Ascending aorta (tissue), 2 donors: ENCODE results near the gene FRMD4A. TPM values are rescaled to one million over a fixed set of nuclear protein-coding genes. Genes with fewer than 3 reads are reported as not detected.

Experiments used
- DNase-seq, 2 donors: peaks; one replicate each; pipeline ENCODE4 v3.0.0-alpha.2; 2019; ENCODE audit warnings: low spot score in 2 of 2
- H3K27ac ChIP-seq, 2 donors: fragments of 200-600 bp; sonication (generic); one replicate each; pipeline ENCODE4 v1.5.1; 2016 to 2017; ENCODE audit warnings: mild to moderate bottlenecking in 1 of 2
- H3K27me3 ChIP-seq: fragments of 200-600 bp; sonication (generic); one replicate; pipeline ENCODE4 v1.5.1; 2017
- H3K36me3 ChIP-seq, 2 donors: fragments of 200-600 bp; sonication (generic); one replicate each; pipeline ENCODE4 v1.5.1; 2016
- H3K4me1 ChIP-seq, 2 donors: fragments of 200-600 bp; sonication (generic); one replicate each; pipeline ENCODE4 v1.5.1; 2016 to 2017; ENCODE audit warnings: mild to moderate bottlenecking in 1 of 2
- H3K4me3 ChIP-seq, 2 donors: fragments of 200-600 bp; sonication (generic); one replicate each; pipeline ENCODE4 v1.5.1; 2016 to 2017; ENCODE audit warnings: mild to moderate bottlenecking in 1 of 2
- H3K9me3 ChIP-seq, 2 donors: fragments of 200-600 bp; sonication (generic); one replicate each; pipeline ENCODE4 v1.5.1; 2016
- intact Hi-C: fragments of 100-400 bp; cut with DNase I; formaldehyde crosslinking; loops from one replicate; pipeline ENCODE4 v1.15.1; 2023
- total RNA-seq: library from RNA; depleted of rRNA; stranded (reverse); fragments of >200 nt; gene quantifications from one replicate; pipeline ENCODE4 v1.1.0, GENCODE V29; 2016
- TF ChIP-seq, protein P1 (sequence below), 3 experiments: fragments of 200-600 bp in 2 of 3; fragments of 450-650 bp in 1 of 3; sonication (generic) in 2 of 3; IDR thresholded peaks; one replicate each; pipeline ENCODE4 v1.5.1; 2016 to 2019; ENCODE audit warnings: antibody characterized with exemption in 3 of 3, mild to moderate bottlenecking in 1 of 3, moderate library complexity in 1 of 3

The FRMD4A gene
- total RNA-seq, 1 donor from 2014 or later: 108 TPM

DNA sequence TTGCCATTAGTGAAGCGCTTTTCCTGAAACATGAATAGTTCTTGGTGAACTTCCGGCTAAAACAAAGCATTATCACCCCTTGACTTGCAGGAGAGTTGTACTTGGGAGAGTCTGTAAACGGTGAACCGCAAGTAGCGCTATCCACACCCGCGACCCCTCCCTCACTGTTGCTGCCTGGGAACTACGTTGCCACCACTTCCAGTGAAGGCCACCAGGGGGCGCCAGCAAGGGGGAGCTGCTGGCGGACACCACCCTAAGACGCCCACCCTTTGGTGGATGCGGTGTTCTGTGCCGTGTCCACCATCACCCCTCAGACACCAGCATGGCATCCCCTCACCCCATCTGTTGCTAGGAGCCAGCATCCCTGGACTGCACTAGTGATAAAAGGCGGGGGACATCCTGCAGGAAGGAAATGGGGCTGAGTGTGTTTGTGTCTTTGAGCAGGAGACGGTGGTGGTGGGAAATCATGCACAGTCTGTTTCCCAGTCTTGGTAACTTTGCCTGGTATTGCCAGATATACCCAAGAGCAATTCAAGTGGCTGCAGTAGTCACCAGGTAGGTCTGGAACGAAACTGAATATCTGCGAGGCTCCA, 298.2 kb downstream of the FRMD4A start:
- H3K9me3 ChIP-seq: no peaks in the 10 kb centered on the region
- DNase-seq: no peak
- intact Hi-C loops: no loop called here

DNA sequence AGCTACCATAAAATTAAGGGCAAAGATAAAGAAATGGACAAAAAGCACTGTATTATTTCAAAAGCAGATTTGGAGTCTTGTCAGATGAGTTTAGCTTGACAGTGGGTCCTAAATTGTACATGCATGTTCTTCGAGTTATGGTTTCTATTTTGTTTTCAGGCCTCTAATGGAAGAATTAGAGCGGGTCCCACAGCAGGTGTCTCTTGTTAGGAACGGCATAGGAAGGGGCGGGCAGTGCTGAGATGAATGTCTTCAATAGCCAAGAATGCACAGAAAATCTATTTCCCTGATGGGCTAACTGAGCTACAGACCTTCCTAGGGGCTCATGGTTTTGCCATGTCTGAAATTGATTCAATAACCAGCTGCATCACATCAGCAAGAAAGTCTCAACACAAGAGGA, 304.4 kb downstream of the FRMD4A start:
- H3K4me1 ChIP-seq: peaks cover 0 to 6% of the 10 kb centered on the region in 2 donors
- H3K4me3 ChIP-seq: no peak overlapping the region
- TF ChIP-seq, protein P1, sequence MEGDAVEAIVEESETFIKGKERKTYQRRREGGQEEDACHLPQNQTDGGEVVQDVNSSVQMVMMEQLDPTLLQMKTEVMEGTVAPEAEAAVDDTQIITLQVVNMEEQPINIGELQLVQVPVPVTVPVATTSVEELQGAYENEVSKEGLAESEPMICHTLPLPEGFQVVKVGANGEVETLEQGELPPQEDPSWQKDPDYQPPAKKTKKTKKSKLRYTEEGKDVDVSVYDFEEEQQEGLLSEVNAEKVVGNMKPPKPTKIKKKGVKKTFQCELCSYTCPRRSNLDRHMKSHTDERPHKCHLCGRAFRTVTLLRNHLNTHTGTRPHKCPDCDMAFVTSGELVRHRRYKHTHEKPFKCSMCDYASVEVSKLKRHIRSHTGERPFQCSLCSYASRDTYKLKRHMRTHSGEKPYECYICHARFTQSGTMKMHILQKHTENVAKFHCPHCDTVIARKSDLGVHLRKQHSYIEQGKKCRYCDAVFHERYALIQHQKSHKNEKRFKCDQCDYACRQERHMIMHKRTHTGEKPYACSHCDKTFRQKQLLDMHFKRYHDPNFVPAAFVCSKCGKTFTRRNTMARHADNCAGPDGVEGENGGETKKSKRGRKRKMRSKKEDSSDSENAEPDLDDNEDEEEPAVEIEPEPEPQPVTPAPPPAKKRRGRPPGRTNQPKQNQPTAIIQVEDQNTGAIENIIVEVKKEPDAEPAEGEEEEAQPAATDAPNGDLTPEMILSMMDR (IDR thresholded peaks at IDR 0.05): no peak
- no peak overlapping the region for H3K27ac ChIP-seq
- no peaks in the 10 kb centered on the region for H3K9me3 ChIP-seq
- DNase-seq: no peak
- intact Hi-C loops: no loop called here
- H3K27me3 ChIP-seq: no peaks in the 10 kb centered on the region
- no peaks in the 10 kb centered on the region for H3K36me3 ChIP-seq

More for the DNA sequence above, 298.2 kb downstream of the FRMD4A start:
- H3K27me3 ChIP-seq: no peaks in the 10 kb centered on the region
- no peaks in the 10 kb centered on the region for H3K4me1 ChIP-seq
- TF ChIP-seq, protein P1 (IDR thresholded peaks at IDR 0.05): peak in 2 of 3 experiments; percentile 36 to 43
- no peak overlapping the region for H3K4me3 ChIP-seq
- H3K27ac ChIP-seq: no peak overlapping the region
- no peaks in the 10 kb centered on the region for H3K36me3 ChIP-seq

DNA sequence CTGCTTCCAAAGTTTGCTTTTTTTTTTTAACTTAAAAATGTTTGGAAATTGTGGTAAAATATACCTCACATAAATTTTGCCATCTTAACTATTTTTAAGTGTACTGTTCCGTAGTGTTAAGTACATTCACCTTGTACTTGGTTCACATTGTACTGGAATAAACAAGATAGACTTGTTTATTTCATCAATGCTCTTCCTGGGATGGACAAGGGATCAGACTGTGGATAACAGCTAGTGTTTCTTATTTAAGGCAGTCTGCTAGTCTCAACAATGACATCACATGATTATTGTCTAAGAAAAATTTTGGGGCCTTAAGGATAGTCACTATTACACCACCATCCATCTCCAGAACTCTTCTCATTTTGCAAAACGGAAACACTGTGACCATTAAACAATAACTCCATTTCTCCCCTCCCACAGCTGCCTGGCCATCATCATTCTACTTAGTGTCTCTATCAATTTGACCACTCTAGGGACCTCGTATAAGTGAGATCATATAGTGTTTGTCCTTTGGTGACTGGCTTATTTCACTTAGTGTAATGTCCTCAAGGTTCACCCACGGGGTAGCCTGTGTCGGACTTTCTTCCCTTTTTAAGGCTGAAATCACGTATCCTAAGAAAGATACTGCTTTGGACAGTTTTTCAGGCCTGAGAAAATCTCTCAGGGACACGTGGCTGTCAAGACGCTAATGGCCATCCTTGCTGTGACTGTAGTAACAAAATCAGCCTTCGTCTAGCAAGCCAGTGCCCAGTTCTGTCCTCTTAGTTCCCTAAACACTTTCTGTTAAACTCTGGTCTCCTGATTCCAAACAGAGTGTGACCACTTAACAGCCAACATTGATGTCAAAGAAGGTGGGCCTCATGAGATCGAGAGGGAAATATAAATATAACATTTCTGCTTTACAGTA, 305.2 kb downstream of the FRMD4A start:
- TF ChIP-seq, protein P1 (IDR thresholded peaks at IDR 0.05): no peak
- Histone ChIP-seq H3K4me3 (no peak overlapping the region), H3K4me1 (peaks cover 0 to 6% of the 10 kb centered on the region in 2 donors), H3K27me3 (no peaks in the 10 kb centered on the region), H3K36me3 (no peaks in the 10 kb centered on the region), H3K27ac (no peak overlapping the region), H3K9me3 (no peaks in the 10 kb centered on the region)
- DNase-seq: no peak
- intact Hi-C loops: no loop called here

DNA sequence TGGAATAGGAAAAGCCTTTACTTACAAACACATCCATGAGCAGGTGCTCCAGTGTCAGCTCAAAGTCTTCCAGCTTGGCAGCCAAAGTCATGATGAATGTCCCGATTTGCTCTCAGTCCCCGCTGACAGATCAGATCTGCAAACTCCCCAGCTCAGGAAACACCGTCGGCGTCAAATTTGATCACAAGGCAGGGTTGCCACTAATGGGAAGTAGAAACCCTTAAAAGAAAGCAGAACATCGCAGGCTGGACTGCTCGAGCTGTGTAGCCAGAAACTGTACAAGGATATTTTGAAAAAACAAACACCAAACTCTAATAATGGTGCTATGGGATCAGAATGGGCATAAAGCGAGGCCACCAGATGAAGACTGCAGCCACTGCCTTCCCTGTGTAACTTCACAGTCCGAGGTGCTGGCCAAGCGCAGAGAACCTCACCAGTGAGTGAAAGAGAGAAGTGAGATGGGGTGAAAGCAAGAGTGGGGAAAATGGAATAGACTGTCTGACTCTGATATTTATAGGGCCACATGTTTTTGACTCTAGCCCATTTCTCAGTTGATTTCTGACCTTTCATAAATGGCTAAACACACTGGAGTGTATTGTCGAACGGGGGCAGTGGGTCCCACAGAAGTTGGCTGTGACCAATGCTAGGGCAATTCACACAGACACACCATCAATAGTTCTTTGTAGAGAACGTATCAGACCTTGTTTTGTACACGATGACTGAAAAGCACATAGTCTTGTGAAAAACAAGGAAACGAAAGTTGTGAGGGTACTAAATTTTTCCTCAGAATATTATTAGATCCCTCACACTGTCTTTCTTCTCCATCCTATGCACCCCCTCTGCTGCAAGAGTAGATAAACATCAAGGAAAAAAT, 306.2 kb downstream of the FRMD4A start:
- TF ChIP-seq, protein P1 (IDR thresholded peaks at IDR 0.05): no peak
- H3K27ac ChIP-seq: peak overlapping the region in 1 of 2 donors; percentile 37
- peaks cover 0 to 6% of the 10 kb centered on the region in 2 donors for H3K4me1 ChIP-seq
- no peaks in the 10 kb centered on the region for H3K36me3 ChIP-seq
- H3K27me3 ChIP-seq: no peaks in the 10 kb centered on the region
- no peaks in the 10 kb centered on the region for H3K9me3 ChIP-seq
- peak overlapping the region in 1 of 2 donors; percentile 15 for H3K4me3 ChIP-seq
- peak in 1 of 2 donors; percentile 23 for DNase-seq
- intact Hi-C loops: no loop called here

DNA sequence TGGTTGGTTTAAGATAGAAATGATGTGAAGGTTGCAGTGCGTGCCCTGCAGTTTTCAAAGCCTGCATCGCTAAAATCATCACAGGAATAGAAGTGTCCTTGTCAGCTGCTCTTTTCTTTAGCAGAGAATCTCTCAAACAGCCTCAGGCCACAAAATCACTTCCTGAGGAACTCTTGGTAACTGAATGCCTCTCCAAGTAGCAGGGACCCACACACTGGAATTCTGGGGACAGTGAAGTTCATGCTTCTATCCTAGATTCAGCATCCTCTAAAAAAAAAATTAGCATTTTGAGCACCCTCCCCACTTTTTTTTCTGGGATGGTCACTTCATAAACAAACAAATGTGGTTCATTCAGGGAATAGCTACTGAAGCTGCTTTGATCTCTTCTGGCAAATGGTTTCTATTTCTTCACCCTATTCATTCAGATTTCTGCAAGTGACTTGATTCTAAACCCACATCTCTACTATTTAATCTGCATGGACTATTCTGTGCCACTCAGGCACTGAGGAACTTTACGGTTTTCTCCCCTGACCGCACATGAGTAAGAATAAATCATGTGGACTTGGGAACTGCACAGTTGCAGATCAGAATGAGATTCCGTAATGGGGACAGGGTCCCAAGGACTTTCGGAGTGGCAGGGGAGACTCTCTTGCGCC, 306.9 kb downstream of the FRMD4A start:
- H3K36me3 ChIP-seq: no peaks in the 10 kb centered on the region
- intact Hi-C loops: no loop called here
- H3K27me3 ChIP-seq: no peaks in the 10 kb centered on the region
- H3K4me3 ChIP-seq: peak overlapping the region; percentile 9 to 15
- peaks cover 0 to 6% of the 10 kb centered on the region in 2 donors for H3K4me1 ChIP-seq
- H3K9me3 ChIP-seq: no peaks in the 10 kb centered on the region
- H3K27ac ChIP-seq: no peak overlapping the region
- no peak for DNase-seq
- TF ChIP-seq, protein P1 (IDR thresholded peaks at IDR 0.05): no peak
